Hepatocyte (in vitro differentiated cells): ENCODE results near the gene HEYL. TPM values are rescaled to one million over a fixed set of nuclear protein-coding genes. Genes with fewer than 3 reads are reported as not detected.

Experiments
- DNase-seq: peaks from one replicate; pipeline ENCODE4 v3.0.0-alpha.2; 2016; ENCODE audit warnings: low spot score
- H2AFZ ChIP-seq: fragments of 200-600 bp; sonication (generic); 2 replicates; pipeline ENCODE4 v1.6.0; 2016; ENCODE audit warnings: antibody characterized with exemption, mild to moderate bottlenecking
- H3K27ac ChIP-seq: fragments of 200-600 bp; sonication (generic); 2 replicates; pipeline ENCODE4 v1.5.1; 2016; ENCODE audit warnings: mild to moderate bottlenecking
- H3K27me3 ChIP-seq: fragments of 200-600 bp; sonication (generic); 2 replicates; pipeline ENCODE4 v1.6.1; 2016
- H3K36me3 ChIP-seq: fragments of 200-600 bp; sonication (generic); replicated peaks from 2 replicates; pipeline ENCODE4 v1.5.1; 2016; ENCODE audit warnings: low read depth; ENCODE audit not compliant: insufficient read depth
- H3K4me1 ChIP-seq: fragments of 200-600 bp; sonication (generic); 2 replicates; pipeline ENCODE4 v1.5.1; 2016; ENCODE audit warnings: mild to moderate bottlenecking, moderate library complexity; ENCODE audit not compliant: insufficient read depth
- H3K4me2 ChIP-seq: fragments of 200-600 bp; sonication (generic); 2 replicates; pipeline ENCODE4 v1.6.0; 2016
- H3K4me3 ChIP-seq: fragments of 200-600 bp; sonication (generic); 2 replicates; pipeline ENCODE4 v1.5.1; 2016; ENCODE audit warnings: mild to moderate bottlenecking
- H3K79me2 ChIP-seq: fragments of 200-600 bp; sonication (generic); 2 replicates; pipeline ENCODE4 v1.6.0; 2017; ENCODE audit warnings: mild to moderate bottlenecking
- H3K9me2 ChIP-seq: fragments of 200-600 bp; sonication (generic); replicated peaks from 2 replicates; pipeline ENCODE4 v1.6.0; 2017; ENCODE audit warnings: mild to moderate bottlenecking; ENCODE audit not compliant: insufficient read depth
- H3K9me3 ChIP-seq: fragments of 200-600 bp; sonication (generic); 2 replicates; pipeline ENCODE4 v1.5.1; 2016; ENCODE audit warnings: low read depth, mild to moderate bottlenecking
- H4K20me1 ChIP-seq: fragments of 200-600 bp; sonication (generic); 2 replicates; pipeline ENCODE4 v1.6.0; 2016; ENCODE audit warnings: mild to moderate bottlenecking; ENCODE audit not compliant: insufficient read depth, poor library complexity, severe bottlenecking
- CTCF ChIP-seq: fragments of 200-600 bp; sonication (generic); IDR thresholded peaks from 2 replicates; pipeline ENCODE4 v1.5.1; 2016; ENCODE audit warnings: antibody characterized with exemption, mild to moderate bottlenecking; ENCODE audit not compliant: poor library complexity
- EZH2 ChIP-seq: fragments of 200-600 bp; sonication (generic); IDR thresholded peaks from 2 replicates; pipeline ENCODE4 v1.6.1; 2016; ENCODE audit warnings: antibody characterized with exemption, mild to moderate bottlenecking, borderline replicate concordance
- EZH2phosphoT487 ChIP-seq: fragments of 200-600 bp; sonication (generic); IDR thresholded peaks from one replicate; pipeline ENCODE4 v1.6.1; 2018; ENCODE audit warnings: antibody characterized with exemption, mild to moderate bottlenecking, low read depth, moderate library complexity; ENCODE audit not compliant: unreplicated experiment, severe bottlenecking
- WGBS: methylation state at CpG from one replicate; pipeline ENCODE4 v1.1.6; 2016; ENCODE audit warnings: low lambda C conversion rate; ENCODE audit errors: missing lambda C conversion rate; 5-methylcytosine and 5-hydroxymethylcytosine counted together
- polyA plus RNA-seq: library from polyadenylated mRNA; unstranded; fragments of >200 nt; fragmentation: Nextera tagmentation; extraction: Ambion mirVana; gene quantifications from 2 replicates; pipeline ENCODE4 v1.2.1, GENCODE V29; 2016
- total RNA-seq: library from RNA; depleted of rRNA; stranded (reverse); fragments of >200 nt; gene quantifications from 2 replicates; pipeline ENCODE4 v1.2.3, GENCODE V29; 2014

Gene HEYL
- total and polyA plus RNA-seq, 2 experiments from 2014 or later: 10.9 to 24.8 TPM

GRCh38 chr1:39652554-39652953 lies 13.1 kb upstream of the HEYL start:
- no peaks in the 10 kb centered on the region for H3K79me2 ChIP-seq
- H3K36me3 ChIP-seq: no peaks in the 10 kb centered on the region
- no peaks in the 10 kb centered on the region for H3K9me2 ChIP-seq
- no peaks in the 10 kb centered on the region for H4K20me1 ChIP-seq
- H3K27me3 ChIP-seq: no peaks in the 10 kb centered on the region
- no peak for TF ChIP-seq CTCF
- no peak for TF ChIP-seq EZH2
- TF ChIP-seq EZH2phosphoT487: no peak
- H3K4me2 ChIP-seq: no peak overlapping the region
- no peaks in the 10 kb centered on the region for H3K4me1 ChIP-seq
- H3K27ac ChIP-seq: no peak overlapping the region
- no peaks in the 10 kb centered on the region for H3K9me3 ChIP-seq
- no peak overlapping the region for H3K4me3 ChIP-seq
- WGBS: 92% methylated on average over 2 of the region's 2 CpGs
- no peak overlapping the region for H2AFZ ChIP-seq
- DNase-seq: no peak

- Histone ChIP-seq H3K9me2 (no peaks in the 10 kb centered on the region), H3K27ac (no peak overlapping the region), H3K4me1 (peaks cover 2% of the 10 kb centered on the region), H3K79me2 (no peaks in the 10 kb centered on the region), H3K4me3 (no peak overlapping the region), H3K27me3 (no peaks in the 10 kb centered on the region), H3K4me2 (no peak overlapping the region), H3K9me3 (no peaks in the 10 kb centered on the region), H3K36me3 (no peaks in the 10 kb centered on the region), H4K20me1 (no peaks in the 10 kb centered on the region), H2AFZ (no peak overlapping the region)
- no peak for TF ChIP-seq CTCF
- TF ChIP-seq EZH2phosphoT487: no peak
- no peak for TF ChIP-seq EZH2
- 93% methylated on average over 6 of the region's 6 CpGs for WGBS
- DNase-seq: no peak
Observed at GRCh38 chr1:39652105-39652504, 12.7 kb upstream of the HEYL start.

- Histone ChIP-seq H3K9me2 (no peaks in the 10 kb centered on the region), H2AFZ (no peak overlapping the region), H3K4me1 (peaks cover 15% of the 10 kb centered on the region), H3K27me3 (no peaks in the 10 kb centered on the region), H3K4me2 (no peak overlapping the region), H3K9me3 (no peaks in the 10 kb centered on the region), H3K4me3 (no peak overlapping the region), H3K27ac (no peak overlapping the region), H3K79me2 (no peaks in the 10 kb centered on the region), H4K20me1 (no peaks in the 10 kb centered on the region), H3K36me3 (no peaks in the 10 kb centered on the region)
- TF ChIP-seq EZH2 (no peak), CTCF (no peak), EZH2phosphoT487 (no peak)
- WGBS: 91% methylated on average over 1 of the region's 1 CpG
- DNase-seq: no peak
Observed at GRCh38 chr1:39650431-39650830, 11.0 kb upstream of the HEYL start.

GRCh38 chr1:39649636-39650185 lies 10.3 kb upstream of the HEYL start:
- Histone ChIP-seq H3K36me3 (no peaks in the 10 kb centered on the region), H3K27ac (no peak overlapping the region), H3K27me3 (no peaks in the 10 kb centered on the region), H3K9me2 (no peaks in the 10 kb centered on the region), H4K20me1 (no peaks in the 10 kb centered on the region), H3K4me1 (peaks cover 15% of the 10 kb centered on the region), H2AFZ (no peak overlapping the region), H3K79me2 (no peaks in the 10 kb centered on the region), H3K4me2 (no peak overlapping the region), H3K9me3 (no peaks in the 10 kb centered on the region), H3K4me3 (no peak overlapping the region)
- TF ChIP-seq EZH2phosphoT487: no peak
- TF ChIP-seq EZH2: no peak
- no peak for TF ChIP-seq CTCF
- DNase-seq: no peak
- WGBS: 77% methylated on average over 2 of the region's 2 CpGs
